Upper lobe of right lung (tissue), 1 donor: ENCODE results near the gene GABPB2. TPM values are rescaled to one million over a fixed set of nuclear protein-coding genes. Genes with fewer than 3 reads are reported as not detected.

ENCODE experiments used
- ATAC-seq: fragments of 200-7000 bp; cut with Tn5 transposase; one replicate; pipeline ENCODE4 v1.9.1; 2020; ENCODE audit warnings: mild to moderate bottlenecking, moderate library complexity
- DNase-seq: peaks from one replicate; pipeline ENCODE4 v3.0.0-alpha.2; 2020
- H3K27ac ChIP-seq: fragments of 200-600 bp; one replicate; pipeline ENCODE4 v1.8.0; 2022
- H3K27me3 ChIP-seq: fragments of 200-600 bp; one replicate; pipeline ENCODE4 v1.8.0; 2022; ENCODE audit warnings: mild to moderate bottlenecking
- H3K36me3 ChIP-seq: fragments of 200-600 bp; one replicate; pipeline ENCODE4 v1.8.0; 2022
- H3K4me1 ChIP-seq: fragments of 200-600 bp; one replicate; pipeline ENCODE4 v1.8.0; 2022
- H3K4me3 ChIP-seq: fragments of 200-600 bp; one replicate; pipeline ENCODE4 v1.8.0; 2022; ENCODE audit warnings: mild to moderate bottlenecking
- H3K9me3 ChIP-seq: fragments of 200-600 bp; one replicate; pipeline ENCODE4 v1.8.0; 2022
- CTCF ChIP-seq: fragments of 200-600 bp; IDR thresholded peaks from one replicate; pipeline ENCODE4 v1.8.0; 2022; ENCODE audit warnings: antibody characterized with exemption
- intact Hi-C: fragments of 100-400 bp; cut with DNase I; formaldehyde crosslinking; loops from one replicate; pipeline ENCODE4 v1.11.0; 2022
- total RNA-seq: library from RNA; stranded (reverse); fragmentation: NEBNext Ultra II Directional; extraction: Animal tissue kit (Norgen Biotek cat#: 25700); gene quantifications from one replicate; pipeline ENCODE4 v1.2.1, GENCODE V29; 2021
- donor health status: DM: no; HTN: yes; CAD: no; lungs with severe emphysema.

The GABPB2 gene
- total RNA-seq, 1 donor from 2014 or later = 15.2 TPM

DNA sequence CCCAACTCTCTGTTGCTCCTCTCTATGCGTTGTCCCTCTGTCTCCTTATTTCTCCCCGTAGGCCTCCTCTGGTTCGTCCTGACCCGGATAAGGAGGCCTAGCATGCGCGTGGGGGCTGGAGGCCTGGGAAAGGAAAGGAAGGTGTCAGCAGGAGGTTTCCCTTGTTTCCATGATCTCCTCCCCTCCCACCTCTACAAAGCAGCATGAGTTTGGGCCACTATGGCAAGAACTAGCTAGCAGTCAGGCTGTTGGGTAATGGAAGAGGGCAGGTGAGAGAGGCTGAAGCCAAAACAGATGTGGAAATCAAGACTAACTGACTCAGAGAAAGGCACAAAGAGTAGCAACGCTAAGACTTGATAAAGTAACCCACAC lies 76.6 kb downstream of the GABPB2 start:
- ATAC-seq = no peak
- Histone ChIP-seq H3K27me3 (no peaks in the 10 kb centered on the region), H3K27ac (peak overlapping the region; percentile 70), H3K36me3 (no peaks in the 10 kb centered on the region), H3K4me1 (peaks cover 24% of the 10 kb centered on the region), H3K4me3 (peak overlapping the region; percentile 65), H3K9me3 (no peaks in the 10 kb centered on the region)
- TF ChIP-seq CTCF = no peak
- no peak for DNase-seq
- intact Hi-C loops = no loop called here

DNA sequence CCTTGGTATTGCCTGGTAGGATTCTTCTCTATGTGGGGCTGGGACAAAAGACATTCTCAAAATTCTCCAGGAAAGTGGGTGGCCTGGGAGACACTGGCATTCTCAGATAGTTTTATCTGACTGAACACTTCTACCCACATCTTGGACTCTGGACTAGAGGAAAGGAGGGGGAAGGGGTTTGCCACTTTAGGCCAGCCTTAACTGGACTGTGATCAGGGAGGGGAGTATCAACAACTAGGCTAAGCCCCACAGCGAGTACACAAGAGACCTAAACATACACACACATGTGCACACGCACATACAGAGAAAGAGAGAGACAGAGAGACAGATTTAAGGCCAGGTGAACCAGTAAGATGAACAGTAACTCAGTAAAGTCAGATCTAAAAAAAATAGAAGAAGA lies 77.1 kb downstream of the GABPB2 start:
- Histone ChIP-seq H3K9me3 (no peaks in the 10 kb centered on the region), H3K27ac (no peak overlapping the region), H3K27me3 (no peaks in the 10 kb centered on the region), H3K4me1 (peaks cover 24% of the 10 kb centered on the region), H3K4me3 (no peak overlapping the region), H3K36me3 (no peaks in the 10 kb centered on the region)
- TF ChIP-seq CTCF = no peak
- no peak for ATAC-seq
- DNase-seq = no peak
- intact Hi-C loops = no loop called here

GRCh38 chr1:151156515-151156819 lies 85.9 kb downstream of the GABPB2 start, which contains the start of gene TNFAIP8L2:
Gene TNFAIP8L2, plus strand, starts transcription at chr1:151156649. Its CDS starts 2,049 bp downstream, at chr1:151158698.
- H3K36me3 ChIP-seq = peaks cover 42% of the 10 kb centered on the region
- DNase-seq = peak; percentile 81

DNA sequence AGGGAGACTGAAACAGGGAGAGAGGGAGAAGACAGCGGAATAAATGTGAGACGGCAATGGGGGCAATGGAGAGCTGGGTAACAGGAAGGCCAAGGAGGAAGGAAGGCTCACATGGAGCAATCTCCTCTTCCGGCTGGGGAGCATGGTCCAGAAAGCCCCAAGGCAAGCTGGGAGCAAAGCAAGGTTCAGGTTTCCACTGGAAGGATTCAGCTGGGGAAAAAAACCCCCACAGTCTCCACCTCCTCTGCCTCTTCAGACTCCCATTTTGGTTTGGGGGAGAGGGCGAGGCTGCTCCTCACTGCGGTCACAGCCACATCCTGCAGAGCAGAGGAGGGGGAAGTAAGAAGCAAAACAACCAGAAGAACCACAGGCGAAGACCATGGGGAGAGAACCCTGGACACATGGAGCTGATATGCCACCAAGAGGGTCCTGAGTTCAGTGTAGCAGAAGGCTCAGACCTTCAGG lies 86.5 kb downstream of the GABPB2 start:
- Histone ChIP-seq H3K9me3 (no peaks in the 10 kb centered on the region), H3K36me3 (peaks cover 43% of the 10 kb centered on the region), H3K27me3 (no peaks in the 10 kb centered on the region), H3K4me1 (peaks cover 2% of the 10 kb centered on the region), H3K27ac (peak overlapping the region; percentile 67), H3K4me3 (peak overlapping the region; percentile 52)
- DNase-seq (peak; percentile 64), ATAC-seq (peak; percentile 65)
- TF ChIP-seq CTCF = no peak
- intact Hi-C loops = loop anchor here (5.0 kb wide), 1 partner anchor 55 kb away; no protein-coding TSS in a partner anchor

More at GRCh38 chr1:151156515-151156819, 85.9 kb downstream of the GABPB2 start, which contains the start of gene TNFAIP8L2:
- H3K27ac ChIP-seq = peak within 1 kb of the TSS; percentile 67
- H3K4me1 ChIP-seq = peaks cover 2% of the 10 kb centered on the region
- no peak for TF ChIP-seq CTCF
- intact Hi-C loops = loop anchor here (5.0 kb wide), 1 partner anchor 54 kb away; no protein-coding TSS in a partner anchor
- H3K9me3 ChIP-seq = no peaks in the 10 kb centered on the region
- H3K27me3 ChIP-seq = no peaks in the 10 kb centered on the region
- peak within 1 kb of the TSS; percentile 52 for H3K4me3 ChIP-seq
- peak; percentile 86 for ATAC-seq

DNA sequence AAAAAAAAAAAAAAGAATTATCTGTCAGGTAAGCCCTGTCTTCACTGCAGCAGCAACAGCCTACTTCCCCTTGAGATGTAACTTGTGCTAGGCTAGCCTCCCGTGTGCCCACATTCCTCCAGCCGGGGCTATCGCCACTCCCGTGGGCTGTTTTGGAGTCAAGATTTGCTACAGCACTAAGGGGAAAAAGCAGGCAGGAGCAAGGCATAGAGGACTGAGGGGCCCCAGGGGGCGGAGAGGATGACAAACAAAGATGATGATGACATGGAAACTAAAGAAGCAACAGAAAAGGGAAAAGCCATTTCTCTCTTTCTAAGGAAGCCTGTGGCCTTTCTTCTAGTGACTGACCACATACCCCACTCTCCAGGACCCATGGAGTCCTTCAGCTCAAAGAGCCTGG lies 87.8 kb downstream of the GABPB2 start:
- peaks cover 2% of the 10 kb centered on the region for H3K4me1 ChIP-seq
- TF ChIP-seq CTCF = no peak
- intact Hi-C loops = loop anchor here (5.0 kb wide), 1 partner anchor 56 kb away; no protein-coding TSS in a partner anchor
- H3K9me3 ChIP-seq = no peaks in the 10 kb centered on the region
- H3K27me3 ChIP-seq = no peaks in the 10 kb centered on the region
- peak overlapping the region; percentile 52 for H3K4me3 ChIP-seq
- H3K27ac ChIP-seq = no peak overlapping the region
- H3K36me3 ChIP-seq = peaks cover 43% of the 10 kb centered on the region
- peak; percentile 46 for DNase-seq
- no peak for ATAC-seq
